NCI-H2227 (cell line): ENCODE data around the gene SLC32A1.

Experiments used
- DNase-seq: peaks from one replicate; lab custom pipeline; 2025; ENCODE audit not compliant: unreplicated experiment; lab: John Stamatoyannopoulos, UW

SLC32A1 gene

DNA sequence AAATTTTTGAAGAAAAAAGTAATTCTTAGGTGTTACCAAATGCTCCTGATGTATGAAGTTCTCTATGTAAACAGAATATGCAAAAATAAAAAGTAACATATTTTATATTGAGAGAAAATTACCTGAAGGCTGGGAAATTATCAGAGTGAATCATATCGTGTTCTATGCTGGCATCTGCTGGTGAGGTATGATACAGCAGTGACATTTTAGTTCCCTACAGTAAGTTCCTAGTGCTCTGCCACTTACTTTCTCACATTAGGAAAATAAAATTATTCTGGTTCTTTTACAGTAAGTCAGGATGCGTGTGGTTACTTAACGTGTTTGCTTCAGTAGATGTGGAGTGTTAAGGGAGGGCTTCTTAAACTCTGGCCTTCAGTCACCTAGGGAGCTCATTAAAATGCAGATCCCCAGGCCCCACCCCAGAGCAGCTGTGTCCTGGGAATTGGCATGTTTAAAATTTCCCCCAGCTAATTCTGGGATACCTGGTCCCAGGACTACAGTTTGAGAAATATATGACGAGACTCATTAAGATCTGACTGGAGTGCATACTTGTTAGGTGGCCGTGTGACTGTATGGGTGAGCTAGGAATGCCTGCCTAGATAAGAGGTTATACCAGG, 27.2 kb downstream of the SLC32A1 start:
- peak; percentile 62 for DNase-seq

DNA sequence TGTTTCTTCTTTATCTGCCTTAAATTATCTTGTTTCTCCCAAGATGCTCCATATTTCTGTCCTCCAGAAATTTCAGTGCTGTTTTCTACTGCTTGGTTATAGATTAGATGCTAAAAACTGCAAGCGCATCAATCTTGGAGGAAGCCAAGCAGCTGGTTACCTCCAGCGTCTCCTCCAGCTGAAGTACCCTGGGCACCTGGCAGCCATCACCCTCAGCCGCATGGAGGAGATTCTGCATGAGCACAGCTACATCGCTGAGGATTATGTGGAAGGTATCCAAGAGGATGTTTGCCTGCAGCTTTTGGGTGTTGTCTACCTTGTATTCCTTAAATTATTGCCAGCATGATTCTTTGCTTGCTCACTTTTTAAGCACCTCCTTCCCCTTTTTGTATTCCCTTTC, 27.7 kb downstream of the SLC32A1 start:
- DNase-seq, result no peak

DNA sequence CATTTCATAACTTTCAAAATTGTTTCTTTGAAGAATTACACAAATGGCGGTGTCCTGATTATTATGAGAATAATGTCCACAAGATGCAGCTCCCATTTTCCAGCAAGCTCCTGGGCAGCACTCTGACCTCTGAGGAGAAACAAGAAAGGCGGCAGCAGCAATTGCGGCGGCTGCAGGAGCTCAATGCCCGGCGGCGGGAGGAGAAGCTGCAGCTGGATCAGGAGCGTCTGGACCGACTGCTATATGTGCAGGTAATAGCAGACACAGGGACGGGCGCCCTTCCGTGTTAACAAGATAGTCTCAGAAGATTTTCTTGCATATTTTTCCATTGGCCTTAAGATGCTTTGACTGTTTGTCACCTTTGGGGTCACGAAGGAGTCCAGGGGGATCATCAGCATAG, 30.6 kb downstream of the SLC32A1 start:
- no peak for DNase-seq

DNA sequence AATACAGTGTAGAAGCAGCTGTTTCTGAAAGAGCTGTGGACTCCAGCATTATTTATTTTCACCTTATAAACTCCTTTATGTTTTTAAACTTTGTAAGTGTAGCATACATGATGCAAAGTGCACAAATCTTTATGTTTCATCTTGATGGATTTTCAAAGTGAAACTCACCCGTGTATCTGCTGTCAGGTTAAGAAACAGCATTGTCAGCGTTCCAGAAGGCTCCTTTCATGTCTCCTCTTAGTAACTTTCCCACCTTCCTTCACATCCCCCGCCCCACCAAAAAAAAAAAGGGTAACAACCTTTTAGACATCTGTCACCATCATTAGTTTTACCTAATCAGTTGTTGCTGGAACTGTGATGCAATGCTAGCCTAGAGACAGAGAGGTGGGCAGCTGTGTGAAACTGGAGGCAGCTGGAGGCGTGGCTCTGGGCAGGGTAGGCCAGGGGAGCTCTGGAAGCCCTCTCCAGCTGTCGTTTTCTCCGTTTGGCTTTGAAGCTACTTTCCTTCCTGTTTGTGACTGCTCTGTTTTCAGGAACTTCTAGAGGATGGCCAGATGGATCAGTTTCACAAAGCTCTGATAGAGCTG, 31.1 kb downstream of the SLC32A1 start:
- DNase-seq, result no peak

DNA sequence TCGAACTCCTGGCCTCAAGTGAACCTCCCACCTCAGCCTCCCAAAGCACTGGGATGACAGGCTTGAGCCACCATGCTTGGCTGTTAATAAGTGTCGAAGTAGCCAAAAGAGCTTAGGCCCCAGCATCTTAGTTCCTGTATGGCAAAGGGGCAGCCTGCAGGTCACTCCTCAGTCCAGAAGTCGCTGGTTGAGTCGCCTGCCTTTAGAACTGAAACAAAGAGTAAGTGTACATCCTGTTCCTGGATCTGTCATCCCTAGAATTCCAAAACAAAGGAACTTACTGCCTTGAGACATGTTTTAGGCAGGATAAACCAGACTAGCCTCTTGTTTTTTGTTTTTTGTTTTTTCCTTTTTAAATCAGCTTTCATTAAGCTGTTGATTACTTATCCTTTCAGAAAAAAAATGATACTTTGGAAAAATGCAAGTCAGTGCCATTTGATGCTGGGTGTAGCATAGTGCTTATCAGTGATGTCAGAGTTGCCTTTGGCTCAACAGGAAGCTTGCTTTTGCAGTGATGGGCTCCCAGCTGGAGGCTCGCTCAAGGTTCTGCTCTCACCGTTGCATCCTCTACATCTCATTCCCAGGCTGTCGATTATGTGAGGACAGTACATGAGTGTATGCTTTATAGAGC, 33.0 kb downstream of the SLC32A1 start:
- DNase-seq, result no peak

DNA sequence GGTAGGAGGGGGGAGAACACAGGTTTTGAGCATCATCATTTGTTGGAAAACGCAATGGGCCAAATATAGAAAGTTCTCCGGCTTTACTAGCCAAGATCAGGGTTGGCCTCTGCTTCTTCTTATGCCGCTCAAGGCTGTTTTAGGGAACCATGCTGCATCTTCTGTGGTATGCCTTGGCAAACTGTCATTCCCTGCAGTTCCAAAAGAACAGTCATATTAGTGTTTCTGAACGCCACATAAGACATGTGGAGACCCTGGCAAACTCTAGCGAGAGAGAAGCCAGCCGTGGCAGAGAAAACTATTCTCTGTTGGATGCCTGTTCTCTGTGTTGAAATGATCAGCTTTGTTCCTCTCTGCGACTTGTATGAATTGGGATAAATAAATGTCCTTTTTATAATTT, 34.8 kb downstream of the SLC32A1 start:
- no peak for DNase-seq

DNA sequence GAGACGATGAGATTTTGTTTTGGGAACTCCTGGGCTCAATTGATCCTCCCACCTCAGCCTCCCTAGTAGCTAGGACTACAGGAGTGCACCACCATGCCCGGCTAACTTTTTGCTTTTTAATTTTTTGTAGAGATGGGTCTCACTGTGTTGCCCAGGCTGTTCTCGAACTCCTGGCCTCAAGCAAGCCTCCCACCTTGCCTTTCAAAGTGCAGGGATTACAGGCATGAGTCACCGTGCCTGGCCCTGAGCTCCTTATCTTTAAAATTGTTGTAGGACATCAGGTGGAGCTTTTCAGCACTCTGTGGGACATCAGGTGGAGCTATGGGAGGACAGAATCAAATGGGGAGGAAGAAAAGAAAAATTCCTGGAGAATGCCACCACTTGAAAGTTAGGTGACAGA, 36.7 kb downstream of the SLC32A1 start:
- DNase-seq, result no peak

DNA sequence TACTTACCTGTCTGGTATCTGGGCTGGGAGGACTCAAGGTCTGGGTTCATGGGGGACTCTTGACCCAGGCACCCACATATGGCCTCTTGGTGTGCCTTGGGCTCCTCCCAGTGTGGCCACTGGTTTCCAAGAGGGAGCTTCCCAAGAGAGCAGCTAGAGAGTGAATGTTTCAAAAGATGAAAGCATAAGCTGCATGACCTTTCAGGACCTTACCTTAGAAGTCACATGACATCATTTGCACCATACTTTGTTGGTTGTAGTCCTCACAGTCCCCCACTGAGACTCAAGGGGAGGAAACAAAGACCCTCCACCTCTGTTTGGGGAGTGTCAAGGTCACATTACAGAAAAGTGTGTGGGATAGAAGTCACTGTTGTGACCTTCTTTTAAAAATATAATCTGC, 37.9 kb downstream of the SLC32A1 start:
- no peak for DNase-seq

DNA sequence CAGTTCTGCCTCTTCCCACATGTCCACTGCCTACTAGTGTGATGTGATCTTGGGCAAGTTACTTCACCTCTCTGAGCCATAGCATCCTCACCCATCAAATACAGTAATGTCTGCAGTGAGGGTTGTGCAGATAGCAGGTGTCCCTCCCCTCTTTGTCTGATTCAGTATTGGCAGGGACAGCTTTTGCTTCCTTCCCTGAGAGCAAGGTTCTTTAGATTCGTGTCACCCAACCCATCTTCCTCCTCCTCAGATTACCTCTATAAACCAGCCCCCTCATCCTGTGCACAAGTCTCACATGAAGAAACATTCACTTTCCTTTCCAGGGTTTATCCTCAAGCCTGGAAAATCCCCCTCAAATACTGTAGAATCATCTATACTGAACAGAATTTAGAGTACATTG, 39.3 kb downstream of the SLC32A1 start:
- DNase-seq, result no peak

DNA sequence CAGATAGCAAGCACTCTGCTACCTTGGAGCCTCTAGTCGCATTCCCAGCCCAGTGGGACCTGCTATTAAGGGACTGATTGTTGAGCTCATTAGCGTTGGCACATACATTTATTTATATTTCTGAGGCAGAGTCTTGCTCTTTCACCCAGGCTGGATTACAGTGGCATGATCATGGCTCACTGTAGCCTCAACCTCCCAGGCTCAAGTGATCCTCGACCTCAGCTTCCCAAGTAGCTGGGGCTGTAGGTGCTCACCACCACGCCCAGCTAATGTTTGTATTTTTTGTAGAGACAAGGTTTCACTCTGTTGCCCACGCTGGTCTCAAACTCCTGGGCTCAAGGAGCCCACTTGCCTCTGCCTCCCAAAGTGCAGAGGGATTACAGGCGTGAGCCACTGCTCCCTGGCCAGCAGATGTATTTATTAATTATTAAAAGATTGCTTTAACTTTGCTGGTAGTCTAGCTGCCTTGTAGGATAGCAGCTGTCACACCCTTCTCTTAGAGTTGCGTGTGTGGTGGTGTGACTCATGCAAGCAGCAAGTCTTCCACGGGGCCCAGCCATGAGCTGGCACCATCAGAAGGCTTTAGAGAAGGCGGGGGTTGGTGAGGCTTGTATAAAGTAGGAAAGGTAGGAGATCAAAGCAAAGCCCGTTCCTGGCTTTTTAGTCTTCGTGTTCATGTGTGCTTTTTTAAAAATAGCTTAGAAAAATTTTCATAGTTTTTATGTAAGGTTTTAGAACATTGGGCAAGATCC, 40.5 kb downstream of the SLC32A1 start:
- DNase-seq, result no peak

DNA sequence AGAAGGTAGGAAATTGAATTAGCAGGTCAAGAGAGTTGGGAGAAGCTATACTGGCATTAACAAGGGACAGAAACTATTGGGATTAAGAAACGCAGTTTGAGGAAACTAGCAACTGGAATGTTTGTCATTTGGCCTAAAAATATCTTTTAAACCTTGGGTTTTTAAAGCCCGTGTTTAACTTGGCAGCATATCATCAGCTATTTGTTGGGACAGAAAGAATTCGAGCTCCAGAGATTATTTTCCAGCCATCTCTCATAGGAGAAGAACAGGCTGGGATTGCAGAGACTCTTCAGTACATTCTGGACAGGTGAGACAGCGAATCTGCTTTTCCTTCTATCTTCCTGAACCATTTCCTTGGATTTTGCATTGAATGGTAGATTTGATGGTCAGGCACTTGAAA, 41.8 kb downstream of the SLC32A1 start:
- no peak for DNase-seq

DNA sequence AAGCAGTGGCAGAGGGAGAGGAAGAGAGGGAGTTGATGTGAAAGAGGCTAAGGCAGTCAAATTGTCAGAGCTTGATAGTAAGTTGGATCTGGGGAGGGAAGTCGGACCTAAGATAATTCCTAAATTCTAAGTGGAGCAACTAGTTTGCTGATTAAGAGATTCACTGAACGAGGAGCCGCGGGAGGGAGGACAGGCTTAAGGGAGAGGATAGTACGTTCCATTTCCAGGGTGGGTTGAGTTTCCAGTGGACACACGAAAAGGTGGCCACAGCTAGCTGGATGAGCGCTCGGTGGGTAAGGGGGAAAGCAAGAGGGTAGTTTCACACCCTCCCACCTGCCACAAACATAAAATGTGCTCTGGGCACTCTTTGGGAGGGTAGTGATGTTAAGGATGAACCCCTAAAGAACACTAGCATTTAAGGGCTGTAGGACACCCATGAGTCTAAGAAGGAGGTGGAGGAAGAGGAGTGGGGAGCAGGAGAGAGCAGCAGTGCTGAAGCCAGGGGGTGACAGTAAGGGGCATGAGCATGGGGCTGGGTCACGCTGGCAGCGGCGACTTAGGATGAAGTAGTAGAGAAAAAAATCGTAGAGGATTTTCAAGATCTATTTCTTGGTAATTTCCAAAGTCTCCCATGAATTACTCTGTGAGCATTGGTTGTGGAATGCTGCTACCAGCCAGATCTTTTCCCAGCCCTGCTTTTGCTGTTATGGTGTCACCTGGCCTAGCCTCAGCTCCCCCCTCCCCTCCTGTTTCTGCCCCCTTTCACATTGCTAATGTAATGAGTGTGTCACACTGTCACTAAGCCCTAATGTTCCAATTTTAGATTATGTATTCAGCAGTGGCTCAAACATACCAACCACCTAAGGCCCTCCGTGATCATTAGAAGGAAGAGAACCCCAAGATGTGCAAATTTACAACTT, 45.4 kb downstream of the SLC32A1 start:
- no peak for DNase-seq

DNA sequence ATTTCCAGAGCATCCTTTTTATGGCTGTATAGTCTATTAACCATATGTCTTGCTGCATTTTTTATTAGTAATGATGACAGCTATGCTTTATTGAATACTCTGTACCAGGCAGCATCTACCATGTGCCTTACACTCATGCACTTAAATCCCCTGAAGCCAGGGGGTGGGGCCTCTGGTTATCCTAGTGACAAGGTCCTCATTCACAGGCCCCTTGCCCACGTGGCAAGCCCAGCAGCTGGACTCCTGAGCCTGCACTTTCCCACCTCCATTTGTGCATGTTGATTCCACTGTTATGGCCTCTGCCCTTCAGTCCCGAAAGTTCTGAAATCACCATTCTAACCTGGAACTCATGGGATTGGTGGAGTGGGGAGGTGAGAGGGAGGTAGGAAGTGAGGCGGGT, 46.3 kb downstream of the SLC32A1 start:
- DNase-seq, result no peak

DNA sequence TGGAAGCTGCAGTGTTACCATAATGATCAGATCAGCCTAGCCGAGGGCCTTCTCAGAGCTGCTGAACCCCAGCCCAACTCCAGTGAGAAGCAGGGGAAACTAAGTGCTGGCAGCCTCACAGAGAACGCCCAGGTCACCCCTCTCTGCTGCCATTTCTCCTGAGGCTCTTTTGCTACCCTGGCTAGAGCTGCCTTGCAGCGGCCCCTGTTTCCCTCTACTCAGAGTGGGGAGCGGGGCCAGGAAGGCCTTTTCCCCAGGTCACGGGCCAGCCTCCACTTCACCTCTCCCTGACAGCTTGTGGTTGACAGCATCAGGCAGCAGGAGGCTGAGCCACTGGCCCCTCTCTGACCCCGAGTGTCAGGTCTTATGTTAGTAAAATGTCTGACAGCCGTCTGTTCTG, 46.7 kb downstream of the SLC32A1 start:
- no peak for DNase-seq

DNA sequence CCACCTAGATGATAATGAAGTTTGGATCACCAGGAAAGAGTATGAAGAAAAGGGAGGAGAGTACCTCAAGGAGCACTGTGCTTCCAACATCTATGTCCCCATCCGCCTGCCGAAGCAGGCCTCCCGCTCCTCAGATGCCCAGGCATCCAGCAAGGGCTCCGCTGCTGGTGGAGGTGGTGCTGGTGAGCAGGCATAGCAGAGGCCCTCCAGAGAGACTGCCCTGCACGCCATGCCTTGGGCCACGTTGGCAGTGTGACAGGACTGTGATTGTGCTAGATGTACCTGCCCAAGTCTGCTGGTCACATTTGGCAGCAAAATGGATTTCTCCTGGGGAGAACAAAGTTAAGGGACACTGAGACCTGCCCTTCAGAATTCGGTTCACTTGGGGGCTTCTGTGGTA, 47.3 kb downstream of the SLC32A1 start:
- DNase-seq, result no peak

DNA sequence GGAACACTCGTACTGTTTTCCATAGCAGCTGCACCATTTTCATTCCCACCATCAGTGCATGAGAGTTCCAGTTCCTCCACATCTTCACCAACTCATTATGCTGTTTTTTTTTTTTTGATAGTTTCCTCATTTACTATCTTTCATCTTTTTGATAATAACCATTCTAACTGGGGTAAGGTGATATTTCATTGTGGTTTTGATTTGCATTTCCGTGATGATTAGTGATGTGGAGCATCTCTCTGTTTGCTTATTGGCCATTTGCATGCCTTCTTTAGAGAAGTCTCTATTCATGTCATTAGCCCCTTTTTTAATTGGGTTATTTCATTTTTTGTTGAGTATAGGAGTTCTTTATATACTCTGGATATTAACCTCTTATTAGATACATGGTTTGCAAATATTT, 49.9 kb downstream of the SLC32A1 start:
- DNase-seq, result no peak

DNA sequence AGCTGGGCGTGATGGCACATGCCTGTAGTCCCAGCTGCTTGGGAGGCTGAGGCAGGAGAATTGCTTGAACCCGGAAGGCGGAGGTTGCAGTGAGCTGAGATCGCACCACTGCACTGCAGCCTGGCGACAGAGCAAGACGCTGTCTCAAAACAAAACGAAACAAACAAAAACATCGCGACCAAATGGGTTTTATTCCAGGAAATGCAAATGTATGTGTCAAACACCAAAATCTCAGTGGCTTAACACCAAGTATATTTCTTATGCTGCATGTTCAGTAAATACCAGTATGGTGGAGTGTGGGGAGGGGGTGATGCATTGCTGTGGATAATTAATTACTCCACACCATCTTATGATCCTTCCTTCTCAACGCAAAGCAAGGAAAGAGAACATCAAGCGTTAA, 52.1 kb downstream of the SLC32A1 start:
- DNase-seq, result no peak
